Measurements from ENCODE around the gene FCGR3B.
"Not testable (repeated sequence)": the region's sequence is repeated elsewhere in the genome, so short reads cannot be mapped to it uniquely, and the experiment has no call there.

The FCGR3B gene

GRCh38 chr1:161653971-161654370 lies 23.0 kb upstream of the FCGR3B start:
- not testable (repeated sequence) for H3K9me3 ChIP-seq, H3K36me3 ChIP-seq, H3K9ac ChIP-seq, H4K20me1 ChIP-seq, H3K27ac ChIP-seq, H3K4me1 ChIP-seq, H3K4me2 ChIP-seq, H3K27me3 ChIP-seq, H3K4me3 ChIP-seq

GRCh38 chr1:161653541-161653940 lies 22.6 kb upstream of the FCGR3B start:
- not testable (repeated sequence) for H3K27me3 ChIP-seq, H3K9me3 ChIP-seq, H3K27ac ChIP-seq, H4K20me1 ChIP-seq, H3K4me2 ChIP-seq, H3K4me3 ChIP-seq, H3K9ac ChIP-seq, H3K4me1 ChIP-seq, H3K36me3 ChIP-seq

GRCh38 chr1:161647507-161648360 lies 16.8 kb upstream of the FCGR3B start:
- not testable (repeated sequence) for H3K27me3 ChIP-seq, H3K4me2 ChIP-seq, H3K9me3 ChIP-seq, H3K4me3 ChIP-seq, H4K20me1 ChIP-seq, H3K9ac ChIP-seq, H3K4me1 ChIP-seq, H3K36me3 ChIP-seq, H3K27ac ChIP-seq

GRCh38 chr1:161644855-161645254 lies 13.9 kb upstream of the FCGR3B start:
- H4K20me1 ChIP-seq, H3K27ac ChIP-seq, H3K36me3 ChIP-seq, H3K4me2 ChIP-seq, H3K4me3 ChIP-seq, H3K4me1 ChIP-seq, H3K27me3 ChIP-seq, H3K9ac ChIP-seq, H3K9me3 ChIP-seq: not testable (repeated sequence)

- H3K9me3 ChIP-seq, H3K4me2 ChIP-seq, H3K4me1 ChIP-seq, H3K4me3 ChIP-seq, H3K27me3 ChIP-seq, H4K20me1 ChIP-seq, H3K9ac ChIP-seq, H3K27ac ChIP-seq, H3K36me3 ChIP-seq: not testable (repeated sequence)
Measured at GRCh38 chr1:161643481-161644208, 12.7 kb upstream of the FCGR3B start.

- not testable (repeated sequence) for H3K4me3 ChIP-seq, H3K36me3 ChIP-seq, H3K4me2 ChIP-seq
Measured at GRCh38 chr1:161642697-161643096, 11.7 kb upstream of the FCGR3B start.

GRCh38 chr1:161639203-161639602 lies 8.2 kb upstream of the FCGR3B start:
- not testable (repeated sequence) for H3K9ac ChIP-seq, H4K20me1 ChIP-seq, H3K4me2 ChIP-seq, H3K27ac ChIP-seq, H3K9me3 ChIP-seq, H3K36me3 ChIP-seq, H3K4me1 ChIP-seq, H3K27me3 ChIP-seq, H3K4me3 ChIP-seq

More at GRCh38 chr1:161642697-161643096, 11.7 kb upstream of the FCGR3B start:
- H3K4me1 ChIP-seq, H3K9me3 ChIP-seq, H4K20me1 ChIP-seq, H3K27ac ChIP-seq, H3K9ac ChIP-seq, H3K27me3 ChIP-seq: not testable (repeated sequence)

- H4K20me1 ChIP-seq, H3K9me3 ChIP-seq, H3K4me2 ChIP-seq, H3K4me1 ChIP-seq, H3K9ac ChIP-seq, H3K27me3 ChIP-seq, H3K36me3 ChIP-seq, H3K4me3 ChIP-seq, H3K27ac ChIP-seq: not testable (repeated sequence)
Measured at GRCh38 chr1:161638251-161638993, 7.4 kb upstream of the FCGR3B start.

GRCh38 chr1:161636976-161637375 lies 6.0 kb upstream of the FCGR3B start:
- H3K4me2 ChIP-seq, H3K27me3 ChIP-seq, H3K27ac ChIP-seq, H3K36me3 ChIP-seq, H3K4me3 ChIP-seq, H3K9me3 ChIP-seq, H3K4me1 ChIP-seq, H3K9ac ChIP-seq, H4K20me1 ChIP-seq: not testable (repeated sequence)

- not testable (repeated sequence) for H3K4me1 ChIP-seq, H3K9ac ChIP-seq, H4K20me1 ChIP-seq, H3K9me3 ChIP-seq, H3K4me3 ChIP-seq, H3K36me3 ChIP-seq, H3K27me3 ChIP-seq, H3K27ac ChIP-seq, H3K4me2 ChIP-seq
Measured at GRCh38 chr1:161636189-161636782, 5.3 kb upstream of the FCGR3B start.

- not testable (repeated sequence) for H4K20me1 ChIP-seq, H3K27ac ChIP-seq, H3K4me2 ChIP-seq, H3K27me3 ChIP-seq, H3K36me3 ChIP-seq, H3K9ac ChIP-seq, H3K9me3 ChIP-seq, H3K4me1 ChIP-seq, H3K4me3 ChIP-seq
Measured at GRCh38 chr1:161634993-161635392, 4.0 kb upstream of the FCGR3B start.

- H3K36me3 ChIP-seq, H3K4me2 ChIP-seq, H3K9ac ChIP-seq, H3K27ac ChIP-seq, H3K4me1 ChIP-seq, H4K20me1 ChIP-seq, H3K27me3 ChIP-seq, H3K9me3 ChIP-seq, H3K4me3 ChIP-seq: not testable (repeated sequence)
Measured at GRCh38 chr1:161630128-161630742, 741 bp downstream of the FCGR3B start.

GRCh38 chr1:161626445-161627146 lies 4.4 kb downstream of the FCGR3B start:
- not testable (repeated sequence) for H3K9ac ChIP-seq, H3K27ac ChIP-seq, H3K4me2 ChIP-seq, H3K9me3 ChIP-seq, H3K36me3 ChIP-seq, H3K27me3 ChIP-seq, H4K20me1 ChIP-seq, H3K4me3 ChIP-seq, H3K4me1 ChIP-seq

Measured in BLaER1 (cell line).